Measurements from ENCODE around the gene RACGAP1. TPM values are rescaled to one million over a fixed set of nuclear protein-coding genes. Genes with fewer than 3 reads are reported as not detected.

RACGAP1 gene
- polyA plus RNA-seq, 3 donors: 47.5 to 49.4 (median 49.0) TPM

DNA sequence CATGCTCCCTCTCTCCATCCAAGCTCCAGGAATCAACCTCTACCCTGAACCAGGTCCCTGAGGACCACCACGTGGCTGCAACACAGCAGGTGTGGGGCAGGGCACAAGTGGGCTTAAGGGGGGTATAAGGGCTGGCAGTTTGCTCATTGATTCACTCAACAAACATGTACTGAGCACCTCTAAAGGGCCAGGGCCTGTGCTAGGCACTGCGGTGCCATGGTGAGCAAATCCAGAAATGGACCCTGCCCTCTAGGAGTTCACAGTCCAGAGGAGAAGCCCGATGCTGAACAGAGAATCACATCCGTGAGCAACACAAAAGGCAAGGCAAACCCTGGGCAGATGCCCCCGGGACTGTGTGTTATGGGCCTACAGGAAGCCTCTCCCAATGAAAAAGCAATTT lies 81.2 kb downstream of the RACGAP1 start:
- no peak for DNase-seq

DNA sequence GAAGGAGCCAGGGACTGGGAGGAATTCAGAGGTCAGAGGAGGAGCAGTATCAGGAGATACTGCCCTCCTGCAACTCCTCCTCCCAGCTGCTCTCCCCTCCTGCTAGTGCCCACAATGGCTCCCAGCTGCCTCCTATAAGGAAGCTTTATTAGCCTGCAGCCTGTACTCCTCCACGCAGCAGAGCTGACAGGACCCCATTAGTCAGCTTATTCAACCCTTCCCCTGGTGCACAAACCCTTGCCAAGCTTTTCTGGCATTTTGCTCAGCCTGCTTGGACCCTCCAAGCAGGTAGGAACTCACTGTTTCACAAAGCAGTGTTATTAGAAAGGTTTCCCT lies 81.7 kb downstream of the RACGAP1 start:
- DNase-seq: no peak

DNA sequence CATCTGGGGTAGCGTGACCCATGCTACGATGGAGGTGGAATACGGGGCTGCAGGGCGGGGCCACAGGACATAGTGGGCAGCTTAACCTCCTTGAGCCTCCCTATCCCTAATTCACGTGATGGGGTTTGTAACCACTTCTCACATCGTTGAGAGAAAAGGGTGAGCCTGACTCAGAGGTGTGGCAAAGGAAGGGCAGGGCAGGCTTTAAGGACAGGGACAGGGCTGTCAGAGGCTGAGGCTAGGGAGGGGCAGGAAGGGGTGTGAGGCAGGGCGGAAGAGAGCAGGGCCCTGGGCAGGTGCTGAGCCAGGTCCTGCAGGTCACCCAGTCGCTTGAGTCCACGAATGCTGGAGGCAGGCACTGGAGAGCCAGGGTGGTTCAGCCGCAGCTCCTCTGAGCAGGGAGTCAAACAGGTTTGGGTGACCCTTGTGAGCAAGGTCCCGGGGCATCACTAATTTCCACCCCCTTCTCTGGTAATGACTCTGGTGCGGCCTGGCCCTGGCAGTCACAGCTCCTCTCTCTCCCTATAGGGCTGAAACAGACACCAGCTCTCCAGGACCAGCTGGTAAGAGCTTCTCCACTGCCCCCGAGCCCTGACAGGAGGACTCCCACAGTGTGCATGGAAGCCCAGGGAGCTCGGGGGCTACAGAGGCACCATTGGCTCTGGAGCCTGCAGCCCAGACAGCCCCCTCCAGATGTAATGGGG lies 82.2 kb downstream of the RACGAP1 start:
- DNase-seq: no peak

DNA sequence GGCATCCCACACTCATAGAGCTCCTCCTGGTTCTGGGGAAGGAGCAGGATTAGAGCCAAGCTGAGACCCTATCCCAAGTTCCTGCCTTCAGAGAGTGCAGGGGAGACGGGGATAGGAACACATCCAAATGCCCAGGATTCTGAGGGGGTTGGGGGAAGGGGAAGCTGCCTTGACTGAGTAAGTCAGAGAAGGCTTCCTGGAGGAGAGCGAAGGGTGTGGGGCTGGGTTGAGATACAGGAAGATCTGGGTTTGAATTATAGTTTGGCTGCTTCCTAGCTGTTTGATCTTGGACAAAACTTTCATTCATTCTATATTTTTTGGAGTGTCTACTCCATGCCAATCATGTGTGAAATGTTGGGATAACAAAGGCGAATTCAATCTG lies 82.8 kb downstream of the RACGAP1 start:
- no peak for DNase-seq

DNA sequence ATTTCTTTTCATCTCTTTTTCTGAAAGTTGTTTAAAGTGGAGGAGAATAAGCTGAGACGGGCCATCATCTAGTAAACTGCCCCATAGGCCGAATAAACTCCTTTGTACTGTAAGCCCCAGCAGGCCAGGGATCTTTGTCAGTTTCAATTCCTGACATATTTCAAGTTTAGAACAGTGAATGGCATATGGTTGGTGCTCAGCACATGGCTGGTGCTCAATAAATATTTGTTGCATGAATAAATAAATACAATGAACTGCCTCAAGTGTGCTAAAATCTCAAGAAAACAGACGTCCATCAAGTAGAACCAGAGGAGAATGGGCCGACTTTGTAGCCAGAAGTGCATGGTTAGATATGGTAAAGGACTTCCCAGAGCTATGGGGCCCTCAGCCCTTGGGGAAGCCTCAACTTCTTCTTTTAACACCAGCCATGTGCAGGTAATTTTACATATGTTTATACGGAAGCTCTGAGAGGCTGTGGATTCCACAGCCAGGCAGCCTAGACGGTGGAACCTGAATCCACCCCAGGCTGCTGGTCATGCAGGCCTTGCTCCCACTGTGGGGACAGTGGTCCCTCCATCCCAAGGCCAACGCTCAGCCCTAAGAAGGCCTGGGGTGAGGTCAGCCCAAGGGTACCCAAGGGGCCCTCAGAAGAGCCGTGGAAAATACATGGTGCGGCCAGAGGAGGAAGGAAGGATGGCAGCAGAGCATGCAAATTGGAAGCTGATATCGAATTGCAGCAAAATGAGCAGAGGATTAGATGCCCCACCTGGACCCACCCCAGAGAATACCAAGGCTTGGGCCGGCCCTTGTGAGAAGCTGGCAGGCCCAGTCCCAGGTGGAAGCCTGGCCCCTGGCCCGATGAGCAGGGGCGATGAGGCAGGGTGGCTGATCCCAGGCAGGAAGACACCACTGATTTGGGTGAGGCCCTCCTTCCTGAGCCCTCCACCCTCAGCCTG lies 83.5 kb downstream of the RACGAP1 start:
- no peak for DNase-seq

DNA sequence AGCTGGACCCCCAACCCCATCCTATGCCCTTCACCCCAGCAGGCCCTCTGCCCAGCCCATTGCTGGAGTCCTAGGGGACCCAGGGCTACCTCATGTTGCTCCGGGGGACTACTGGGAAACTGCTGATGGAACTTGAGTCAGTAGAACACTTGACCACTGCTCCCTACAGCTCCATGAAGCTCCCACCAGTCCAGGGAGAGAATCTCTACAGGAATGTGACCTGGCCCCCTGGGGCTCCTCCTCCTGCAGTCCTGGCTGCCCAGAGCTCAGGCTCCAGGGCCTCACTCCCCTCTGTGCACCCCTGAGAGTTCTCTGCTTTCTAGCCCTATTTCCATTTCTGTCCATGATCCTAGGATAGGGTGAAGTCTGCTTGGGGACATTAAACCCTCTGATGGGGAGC lies 85.6 kb downstream of the RACGAP1 start:
- no peak for DNase-seq

DNA sequence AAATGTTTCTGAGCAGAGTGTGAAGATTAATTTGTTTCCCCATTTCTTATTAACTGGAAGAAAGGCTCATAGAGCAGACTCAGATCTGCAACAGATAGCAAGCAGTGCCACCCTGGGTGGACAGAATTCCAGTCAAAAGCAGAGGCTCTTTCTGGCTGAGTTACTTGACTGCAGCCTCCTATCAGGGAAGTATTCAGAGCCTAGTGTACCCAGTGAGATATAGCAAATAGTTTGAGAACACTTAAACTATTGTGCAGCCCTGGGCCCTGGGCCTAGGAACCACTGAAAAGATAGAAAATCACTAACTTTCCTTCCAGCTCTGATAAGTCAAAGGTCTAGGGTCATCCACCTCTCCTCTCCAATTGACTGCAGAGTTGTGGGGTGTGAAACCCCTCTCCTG lies 86.0 kb downstream of the RACGAP1 start:
- DNase-seq: no peak

Other genes with a start within 250 kb of the RACGAP1 start
- 10 to 100 TPM; 23.4 to 27.7 (median 23.5) TPM for gene NCKAP5L, start 197.1 kb downstream of the RACGAP1 start, polyA plus RNA-seq (ENCODE audit: insufficient read length in 3 of 3)
- 1 to 10 TPM; 7.4 to 9.7 (median 9.4) TPM for gene BCDIN3D, start 182.4 kb downstream of the RACGAP1 start, polyA plus RNA-seq (ENCODE audit: insufficient read length in 3 of 3)
- gene FAIM2, start 121.6 kb downstream of the RACGAP1 start, polyA plus RNA-seq (ENCODE audit: insufficient read length in 3 of 3): 1 to 10 TPM; 1.9 to 5.4 (median 4.9) TPM
- 100 to 1,000 TPM in 2 of 3 donors, 10 to 100 TPM in 1; 75.1 to 170 (median 128) TPM for gene AQP2, start 74.8 kb downstream of the RACGAP1 start, polyA plus RNA-seq (ENCODE audit: insufficient read length in 3 of 3)
- 1 to 10 TPM; 1.4 to 2.8 (median 2.3) TPM for gene AQP5, start 63.6 kb downstream of the RACGAP1 start, polyA plus RNA-seq (ENCODE audit: insufficient read length in 3 of 3)
- gene AQP6, start 52.5 kb downstream of the RACGAP1 start, polyA plus RNA-seq (ENCODE audit: insufficient read length in 3 of 3): 10 to 100 TPM; 15.4 to 28.6 (median 23.3) TPM
- 1 to 10 TPM; 4.6 to 5.6 (median 5.5) TPM for gene ASIC1, start 32.1 kb upstream of the RACGAP1 start, polyA plus RNA-seq (ENCODE audit: insufficient read length in 3 of 3)
- gene SMARCD1, start 59.8 kb upstream of the RACGAP1 start, polyA plus RNA-seq (ENCODE audit: insufficient read length in 3 of 3): 100 to 1,000 TPM; 184 to 205 (median 190) TPM
- 10 to 100 TPM; 70.6 to 80.1 (median 72.5) TPM for gene GPD1, start 78.5 kb upstream of the RACGAP1 start, polyA plus RNA-seq (ENCODE audit: insufficient read length in 3 of 3)
- 10 to 100 TPM; 49.0 to 57.9 (median 52.4) TPM for gene COX14, start 86.7 kb upstream of the RACGAP1 start, polyA plus RNA-seq (ENCODE audit: insufficient read length in 3 of 3)
- 10 to 100 TPM; 69.5 to 92.7 (median 75.3) TPM for gene CERS5, start 141.9 kb upstream of the RACGAP1 start, polyA plus RNA-seq (ENCODE audit: insufficient read length in 3 of 3)

Measured in renal pelvis (tissue), 4 donors.